ENCODE measurements around the gene NR2E1. TPM values are rescaled to one million over a fixed set of nuclear protein-coding genes. Genes with fewer than 3 reads are reported as not detected.

Gene NR2E1
- total RNA-seq, 1 experiment from 2014 or later = not detected

- no peak overlapping the region for H3K9ac ChIP-seq (ENCODE audit: extremely low read depth, insufficient read length, low read length)
- peaks cover 98% of the 10 kb centered on the region for H3K27me3 Mint-ChIP-seq (ENCODE audit: low read depth)
- H2BK15ac ChIP-seq (ENCODE audit: low read depth, low read length) = no peak overlapping the region
Observed at GRCh38 chr6:108127826-108128225, 38.0 kb upstream of the NR2E1 start.

More at GRCh38 chr6:108127826-108128225, 38.0 kb upstream of the NR2E1 start:
- H2BK120ac ChIP-seq (ENCODE audit: low read depth, low read length, poor library complexity, severe bottlenecking) = no peak overlapping the region
- no peaks in the 10 kb centered on the region for H3K9me3 ChIP-seq (ENCODE audit: control insufficient read depth, low read depth, low read length)
- no peak overlapping the region for H4K8ac ChIP-seq (replicated peaks; ENCODE audit: insufficient read length, low read depth, low read length)
- H3K79me1 ChIP-seq (ENCODE audit: insufficient read depth, low read depth, low read length, poor library complexity, severe bottlenecking) = no peaks in the 10 kb centered on the region
- H3K23me2 ChIP-seq (ENCODE audit: insufficient read length, low read depth, low read length, poor library complexity, severe bottlenecking) = no peaks in the 10 kb centered on the region
- H2BK5ac ChIP-seq (ENCODE audit: insufficient read length, low read length) = no peak overlapping the region
- H3K27me3 ChIP-seq (ENCODE audit: insufficient read depth, low read length) = peaks cover 56% of the 10 kb centered on the region
- Mint-ChIP-seq H3K36me3 (ENCODE audit: insufficient read depth in 1 of 3, low read depth in 3 of 3) (no peaks in the 10 kb centered on the region; a peak in 1 of 7 replicates), H3K4me3 (no peak overlapping the region), H3K9me3 (peaks cover 3 to 7% of the 10 kb centered on the region in 2 experiments; a peak in 3 of 5 replicates), H3K4me1 (peaks cover 25 to 26% of the 10 kb centered on the region in 2 experiments), H3K27ac (no peak overlapping the region)
- no peak overlapping the region for H2AFZ ChIP-seq (ENCODE audit: low read length)
- H3K4ac ChIP-seq (ENCODE audit: low read depth, low read length) = no peak overlapping the region
- no peak overlapping the region for H3T11ph ChIP-seq (ENCODE audit: low read length)
- WGBS (ENCODE audit: extremely low coverage, insufficient read length, low lambda C conversion rate) = 100% methylated on average over 1 of the region's 2 CpGs
- H3K4me1 ChIP-seq (ENCODE audit: insufficient read depth, low read length) = peaks cover 4% of the 10 kb centered on the region
- H4K20me1 ChIP-seq (ENCODE audit: control insufficient read depth, insufficient read depth, insufficient read length) = no peaks in the 10 kb centered on the region
- H3K56ac ChIP-seq (ENCODE audit: insufficient read length, low read depth, low read length) = no peak overlapping the region
- no peak overlapping the region for H2BK20ac ChIP-seq (ENCODE audit: low read depth, low read length, poor library complexity, severe bottlenecking)
- no peak overlapping the region for H4K5ac ChIP-seq (ENCODE audit: insufficient read length, low read depth, low read length)
- no peaks in the 10 kb centered on the region for H3K79me2 ChIP-seq (ENCODE audit: insufficient read depth, low read length)
- no peak overlapping the region for H3K14ac ChIP-seq (ENCODE audit: insufficient read depth, low read length)
- DNase-seq = no peak
- no peak overlapping the region for H2BK12ac ChIP-seq (ENCODE audit: insufficient read length, low read depth, low read length)
- H3K23ac ChIP-seq (ENCODE audit: insufficient read length, low read depth, low read length) = no peak overlapping the region
- no peak overlapping the region for H3K27ac ChIP-seq (ENCODE audit: insufficient read length, low read depth, low read length)
- no peak overlapping the region for H2AK5ac ChIP-seq (ENCODE audit: insufficient read length, low read length)
- TF ChIP-seq, protein P1, sequence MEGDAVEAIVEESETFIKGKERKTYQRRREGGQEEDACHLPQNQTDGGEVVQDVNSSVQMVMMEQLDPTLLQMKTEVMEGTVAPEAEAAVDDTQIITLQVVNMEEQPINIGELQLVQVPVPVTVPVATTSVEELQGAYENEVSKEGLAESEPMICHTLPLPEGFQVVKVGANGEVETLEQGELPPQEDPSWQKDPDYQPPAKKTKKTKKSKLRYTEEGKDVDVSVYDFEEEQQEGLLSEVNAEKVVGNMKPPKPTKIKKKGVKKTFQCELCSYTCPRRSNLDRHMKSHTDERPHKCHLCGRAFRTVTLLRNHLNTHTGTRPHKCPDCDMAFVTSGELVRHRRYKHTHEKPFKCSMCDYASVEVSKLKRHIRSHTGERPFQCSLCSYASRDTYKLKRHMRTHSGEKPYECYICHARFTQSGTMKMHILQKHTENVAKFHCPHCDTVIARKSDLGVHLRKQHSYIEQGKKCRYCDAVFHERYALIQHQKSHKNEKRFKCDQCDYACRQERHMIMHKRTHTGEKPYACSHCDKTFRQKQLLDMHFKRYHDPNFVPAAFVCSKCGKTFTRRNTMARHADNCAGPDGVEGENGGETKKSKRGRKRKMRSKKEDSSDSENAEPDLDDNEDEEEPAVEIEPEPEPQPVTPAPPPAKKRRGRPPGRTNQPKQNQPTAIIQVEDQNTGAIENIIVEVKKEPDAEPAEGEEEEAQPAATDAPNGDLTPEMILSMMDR (conservative IDR thresholded peaks at IDR 0.05) = no peak
- no peak overlapping the region for H4K91ac ChIP-seq (ENCODE audit: insufficient read length, low read depth, low read length)
- no peak overlapping the region for H3K4me2 ChIP-seq (ENCODE audit: insufficient read depth, insufficient read length, low read length)
- H3K18ac ChIP-seq (ENCODE audit: insufficient read length, low read depth, low read length) = no peak overlapping the region
